ENCODE results near the gene BAG2. TPM values are rescaled to one million over a fixed set of nuclear protein-coding genes. Genes with fewer than 3 reads are reported as not detected.

The BAG2 gene
- total RNA-seq, 1 experiment from 2014 or later = 31.7 TPM

DNA sequence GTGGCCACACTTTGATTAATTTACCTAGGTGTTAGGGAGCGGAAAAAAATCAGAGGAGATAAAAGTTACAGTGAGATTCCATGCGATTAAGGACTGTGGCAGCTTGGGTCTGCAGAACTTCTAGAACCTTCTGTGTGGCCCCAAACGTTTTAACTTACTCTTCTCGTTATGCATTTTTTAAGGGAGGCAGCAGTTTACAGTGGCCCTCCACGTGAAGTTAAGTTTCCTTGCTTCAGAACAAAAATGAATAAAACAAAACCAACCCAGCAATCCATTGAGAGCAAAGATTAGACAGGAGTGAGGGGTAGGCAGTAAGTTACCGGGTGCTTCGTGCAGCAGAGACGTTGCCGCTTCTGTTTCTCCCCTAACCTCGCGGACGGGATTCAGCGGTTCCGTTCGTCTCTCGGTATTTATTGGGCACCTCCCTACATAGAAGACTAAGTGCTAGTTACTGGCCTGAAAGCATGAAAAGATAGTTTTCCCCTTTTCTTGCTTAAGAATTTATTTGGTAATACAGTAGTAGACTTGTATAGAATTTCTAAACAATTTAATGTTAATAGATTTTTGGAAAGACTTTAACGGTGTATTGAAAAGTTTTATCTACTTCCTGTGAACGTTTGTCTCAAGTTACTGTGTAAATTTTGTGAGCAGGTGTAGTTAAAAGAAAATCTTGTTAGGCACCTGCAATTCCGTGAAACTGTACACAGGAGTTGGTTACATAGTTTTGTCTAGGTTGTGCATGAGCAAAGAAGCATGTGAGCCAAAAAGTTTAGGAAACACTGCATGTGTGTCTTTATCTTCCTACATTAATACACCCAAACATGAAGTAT lies 1.1 kb downstream of the BAG2 start:
- DNase-seq (ENCODE audit: low spot score) = peak; percentile 42
- in situ Hi-C loops (cut with HindIII; ENCODE audit: low sequenced_read_pairs) = no loop called here

DNA sequence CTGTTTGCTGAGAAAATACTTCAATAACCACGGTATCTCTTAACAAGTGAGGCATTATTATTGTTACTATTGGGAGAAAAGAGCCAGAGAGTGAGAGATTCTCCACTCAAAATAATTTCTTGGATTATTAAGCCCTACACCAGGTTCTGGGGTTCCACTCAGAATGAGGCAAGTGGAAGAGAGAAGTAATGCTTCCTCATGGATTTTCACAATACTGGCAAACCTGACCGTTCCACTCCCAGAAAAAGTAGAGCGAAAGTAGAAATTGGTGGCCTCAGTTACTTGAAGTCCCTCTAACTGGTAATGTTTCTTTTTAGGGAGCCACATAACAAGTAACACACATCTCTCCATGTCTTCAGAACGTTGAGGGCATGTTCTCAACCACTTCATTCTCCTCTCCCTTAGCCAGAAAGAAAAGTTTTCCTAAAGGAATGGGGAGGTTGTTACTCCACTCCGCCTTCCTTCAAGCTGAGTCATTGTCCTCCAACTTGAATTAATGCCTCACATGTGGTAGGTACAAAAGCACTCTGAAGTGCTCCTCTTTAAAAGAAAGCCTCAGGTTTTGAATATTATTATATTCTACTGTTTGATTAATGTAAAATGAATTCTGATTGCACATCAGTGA lies 1.9 kb downstream of the BAG2 start:
- DNase-seq (ENCODE audit: low spot score) = no peak
- in situ Hi-C loops (cut with HindIII; ENCODE audit: low sequenced_read_pairs) = no loop called here

DNA sequence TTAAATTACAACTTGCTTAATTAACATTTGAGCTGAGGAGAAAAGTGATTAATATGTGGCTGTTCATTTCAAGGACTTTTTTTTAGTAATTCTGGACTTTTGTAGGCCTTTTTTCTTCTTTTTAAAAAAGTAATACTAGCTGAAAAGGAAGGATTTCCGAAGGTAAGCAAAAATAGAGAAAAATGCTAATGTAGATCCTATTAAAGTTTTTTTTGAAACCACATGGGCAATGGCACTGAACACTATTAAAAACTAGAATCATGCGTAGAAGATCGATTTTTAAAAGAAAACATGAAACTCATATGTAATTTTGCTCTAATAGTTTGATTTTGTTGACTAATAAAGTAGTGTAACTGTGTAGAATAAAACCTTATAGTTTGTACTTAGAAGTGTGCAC lies 2.4 kb downstream of the BAG2 start:
- in situ Hi-C loops (cut with HindIII; ENCODE audit: low sequenced_read_pairs) = no loop called here
- no peak for DNase-seq (ENCODE audit: low spot score)

DNA sequence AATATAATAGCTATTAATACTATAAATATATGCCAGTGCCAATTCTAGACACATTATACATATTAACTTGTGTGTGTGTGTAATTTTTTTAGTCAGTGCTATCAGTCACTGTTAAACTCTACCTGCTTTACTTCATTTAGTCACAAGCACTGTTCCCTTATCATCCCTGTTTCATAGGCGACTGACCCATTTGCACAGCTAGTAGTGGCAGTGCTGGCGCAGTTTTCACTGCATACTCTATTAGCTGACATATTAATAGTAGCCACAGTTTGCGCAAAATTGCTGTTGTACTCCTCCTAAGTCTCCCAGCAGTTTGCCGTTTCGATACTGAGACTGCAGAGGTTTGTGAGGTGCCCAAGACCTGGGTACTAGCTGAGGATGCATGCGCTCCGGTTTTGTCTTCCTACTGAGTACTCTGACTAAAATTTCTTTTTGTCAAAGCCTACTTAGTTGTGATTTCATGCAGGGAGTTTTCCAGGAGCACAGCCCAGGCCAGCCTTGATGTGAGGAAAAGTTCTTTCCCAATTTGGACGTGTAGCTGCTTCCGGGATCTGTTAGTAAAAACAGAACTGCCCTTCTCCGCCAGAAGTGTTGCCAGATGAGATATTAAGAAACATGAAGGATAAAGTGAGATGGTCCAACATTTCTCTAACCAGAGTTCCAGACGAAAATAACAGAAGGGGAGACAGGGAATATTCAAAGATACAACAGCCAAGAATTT lies 5.6 kb downstream of the BAG2 start:
- in situ Hi-C loops (cut with HindIII; ENCODE audit: low sequenced_read_pairs) = no loop called here
- DNase-seq (ENCODE audit: low spot score) = no peak

DNA sequence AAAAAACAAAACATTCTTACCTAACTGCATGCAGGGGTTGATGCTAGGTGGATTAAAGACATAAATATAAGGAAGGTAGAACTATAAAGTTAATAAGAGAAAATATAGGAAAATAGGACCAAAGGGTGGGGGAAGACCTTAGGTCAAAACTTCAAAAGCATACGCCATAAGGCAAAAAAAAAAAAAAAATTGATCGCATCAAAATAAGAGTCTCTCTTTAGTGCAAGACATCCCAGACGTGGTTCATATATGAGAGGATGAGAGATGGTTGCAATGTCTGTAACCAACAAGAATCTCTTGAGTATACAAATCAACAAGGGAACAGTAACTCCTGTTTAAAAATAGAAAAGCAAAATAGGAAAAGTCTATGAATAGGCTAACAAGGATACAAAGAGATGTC lies 8.5 kb downstream of the BAG2 start:
- DNase-seq (ENCODE audit: low spot score) = no peak
- in situ Hi-C loops (cut with HindIII; ENCODE audit: low sequenced_read_pairs) = no loop called here

DNA sequence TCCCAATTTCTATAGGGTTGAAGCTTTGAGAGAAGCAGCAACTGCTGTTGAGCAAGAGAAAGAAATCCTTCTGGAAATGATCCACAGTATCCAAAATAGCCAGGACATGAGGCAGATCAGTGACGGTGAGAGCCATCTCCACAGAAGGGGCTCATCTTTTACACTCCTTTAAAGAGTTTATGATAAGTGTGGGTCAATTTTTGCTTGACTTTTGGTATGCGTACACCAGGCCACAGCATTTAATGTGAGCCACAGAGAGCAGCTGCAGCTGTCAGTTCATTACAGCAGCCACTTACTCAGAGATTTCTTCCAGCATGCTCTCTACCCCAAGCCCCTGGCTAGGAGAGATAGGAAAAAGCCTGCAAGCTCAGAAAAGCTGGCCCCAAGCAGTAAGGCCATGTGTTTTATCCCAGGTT lies 9.9 kb downstream of the BAG2 start:
- in situ Hi-C loops (cut with HindIII; ENCODE audit: low sequenced_read_pairs) = no loop called here
- DNase-seq (ENCODE audit: low spot score) = no peak

DNA sequence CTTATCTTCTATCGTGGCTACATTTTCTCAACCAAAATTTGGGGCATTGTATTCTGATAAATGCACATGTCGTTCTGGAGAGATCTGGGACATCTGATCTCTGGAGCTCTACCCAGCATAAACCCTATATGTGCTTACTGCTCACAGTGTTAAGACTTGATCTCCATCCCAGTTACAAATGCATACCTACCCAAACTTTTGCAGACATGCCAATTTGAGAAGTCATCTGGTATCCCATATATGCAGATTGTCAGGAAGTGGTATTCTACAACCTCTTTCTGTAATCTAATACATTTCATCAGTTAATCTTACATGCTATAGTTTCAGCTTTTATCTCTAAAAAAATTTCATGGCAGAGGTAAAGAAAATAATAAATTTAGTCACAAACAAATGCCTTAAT lies 11.2 kb downstream of the BAG2 start:
- in situ Hi-C loops (cut with HindIII; ENCODE audit: low sequenced_read_pairs) = no loop called here
- no peak for DNase-seq (ENCODE audit: low spot score)

DNA sequence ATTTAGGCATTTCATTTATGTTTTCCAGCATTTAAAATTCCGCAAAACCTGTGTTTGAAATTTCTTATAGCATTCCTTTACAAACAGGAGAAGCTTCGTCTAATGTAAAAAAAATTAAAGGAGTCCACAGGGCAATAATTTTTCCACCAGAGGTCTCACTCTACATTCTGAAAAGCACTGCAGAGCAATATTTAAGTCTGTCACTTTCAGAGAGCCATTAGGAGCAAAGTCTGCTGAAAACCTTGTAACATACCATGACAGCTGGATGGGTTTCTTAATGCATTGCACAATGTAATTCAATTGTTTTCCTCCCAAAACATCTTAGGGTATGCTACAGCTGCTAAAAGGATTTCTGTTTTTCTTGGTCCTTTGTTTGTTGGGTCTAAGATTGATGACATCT lies 18.0 kb downstream of the BAG2 start:
- in situ Hi-C loops (cut with HindIII; ENCODE audit: low sequenced_read_pairs) = no loop called here
- DNase-seq (ENCODE audit: low spot score) = peak; percentile 32

DNA sequence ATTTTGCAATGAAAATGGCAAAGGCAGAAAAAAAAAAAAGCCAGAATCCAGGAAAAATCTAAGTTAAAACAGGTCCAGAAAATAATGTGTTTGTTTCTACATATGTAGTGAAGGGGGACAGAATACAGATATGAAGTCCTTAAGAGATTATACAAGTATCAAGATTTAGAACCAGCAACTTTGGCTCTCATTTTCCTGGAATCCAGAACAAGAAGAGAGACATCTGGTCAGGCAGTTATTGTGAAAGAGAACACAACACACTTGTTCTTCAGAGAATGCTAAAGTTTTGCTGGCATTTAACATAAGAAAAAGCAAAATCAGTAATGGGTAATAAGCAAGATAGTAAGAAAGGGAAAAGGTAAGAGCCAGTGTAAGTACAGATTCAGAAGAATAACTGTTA lies 21.1 kb downstream of the BAG2 start:
- no peak for DNase-seq (ENCODE audit: low spot score)
- in situ Hi-C loops (cut with HindIII; ENCODE audit: low sequenced_read_pairs) = no loop called here

DNA sequence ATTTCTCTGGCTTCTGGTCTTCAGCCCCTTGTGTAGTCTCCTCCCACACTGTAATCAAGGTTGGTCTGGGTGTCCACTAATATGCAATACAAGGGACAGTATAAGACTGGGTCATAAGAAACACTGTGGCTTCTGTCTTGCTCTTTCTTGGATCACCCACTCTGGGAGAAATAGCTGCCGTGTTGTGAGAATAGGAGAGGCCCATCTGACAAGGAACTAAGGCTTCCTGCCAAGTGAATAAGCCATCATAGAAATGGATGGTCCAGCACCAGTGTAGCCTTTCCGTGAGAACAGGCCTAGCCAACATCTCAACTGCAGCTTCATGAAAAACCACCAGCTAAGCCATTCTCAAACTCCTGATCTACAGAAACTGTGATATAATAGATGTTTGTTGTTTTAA lies 23.3 kb downstream of the BAG2 start:
- DNase-seq (ENCODE audit: low spot score) = peak; percentile 21
- in situ Hi-C loops (cut with HindIII; ENCODE audit: low sequenced_read_pairs) = no loop called here

DNA sequence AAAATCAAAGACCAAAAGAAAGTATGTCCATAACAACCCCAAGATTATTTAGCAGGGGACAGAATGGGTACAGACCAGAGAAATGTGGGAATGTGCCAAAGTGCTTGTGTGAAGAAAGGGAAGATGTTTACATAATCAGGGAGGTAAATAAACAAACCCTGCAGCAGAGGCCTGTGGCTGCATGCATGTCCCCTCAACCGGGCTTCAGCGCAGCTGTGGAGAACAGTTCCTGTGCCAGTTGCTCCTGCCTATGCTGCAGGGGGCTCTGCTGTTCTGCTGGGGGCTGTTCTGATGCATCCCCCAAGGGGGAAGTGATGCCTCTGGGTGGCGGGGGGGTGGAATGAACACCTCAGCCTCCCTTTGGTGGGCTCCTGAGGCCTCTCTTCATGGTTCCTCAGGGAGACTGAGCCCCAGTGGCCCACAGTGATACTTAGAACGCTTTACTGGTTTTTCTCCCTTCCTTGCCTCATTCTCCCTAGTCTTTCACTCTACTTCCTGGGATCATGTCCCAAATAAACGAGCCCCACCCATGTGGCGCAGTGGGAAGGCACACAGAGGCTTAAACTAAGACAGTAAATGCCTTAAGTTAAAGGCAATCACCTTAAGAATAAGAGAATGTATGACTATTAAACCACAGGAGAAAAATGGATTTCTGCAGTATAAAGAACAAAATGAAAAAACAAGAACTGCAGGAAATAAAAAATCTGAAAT lies 27.0 kb downstream of the BAG2 start:
- DNase-seq (ENCODE audit: low spot score) = no peak
- in situ Hi-C loops (cut with HindIII; ENCODE audit: low sequenced_read_pairs) = no loop called here

DNA sequence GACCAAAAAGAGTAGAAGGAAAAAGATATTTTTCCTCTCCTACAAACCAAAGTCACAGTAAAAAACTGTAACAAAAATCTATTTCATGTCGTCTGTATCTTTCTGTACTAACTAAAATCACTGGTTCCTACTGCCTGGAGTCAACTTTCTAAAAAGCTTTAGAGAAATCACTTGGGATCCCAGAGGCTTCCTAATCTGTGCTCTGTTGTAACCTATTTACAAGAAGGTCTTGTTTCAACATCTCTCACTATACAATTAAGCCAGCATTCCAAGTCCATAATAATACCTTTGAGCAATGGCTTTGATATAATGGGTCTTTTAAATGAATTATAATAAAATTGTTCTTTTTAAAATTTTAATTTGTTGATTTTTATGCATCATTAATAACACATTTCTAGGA lies 29.6 kb downstream of the BAG2 start:
- DNase-seq (ENCODE audit: low spot score) = no peak
- in situ Hi-C loops (cut with HindIII; ENCODE audit: low sequenced_read_pairs) = no loop called here

DNA sequence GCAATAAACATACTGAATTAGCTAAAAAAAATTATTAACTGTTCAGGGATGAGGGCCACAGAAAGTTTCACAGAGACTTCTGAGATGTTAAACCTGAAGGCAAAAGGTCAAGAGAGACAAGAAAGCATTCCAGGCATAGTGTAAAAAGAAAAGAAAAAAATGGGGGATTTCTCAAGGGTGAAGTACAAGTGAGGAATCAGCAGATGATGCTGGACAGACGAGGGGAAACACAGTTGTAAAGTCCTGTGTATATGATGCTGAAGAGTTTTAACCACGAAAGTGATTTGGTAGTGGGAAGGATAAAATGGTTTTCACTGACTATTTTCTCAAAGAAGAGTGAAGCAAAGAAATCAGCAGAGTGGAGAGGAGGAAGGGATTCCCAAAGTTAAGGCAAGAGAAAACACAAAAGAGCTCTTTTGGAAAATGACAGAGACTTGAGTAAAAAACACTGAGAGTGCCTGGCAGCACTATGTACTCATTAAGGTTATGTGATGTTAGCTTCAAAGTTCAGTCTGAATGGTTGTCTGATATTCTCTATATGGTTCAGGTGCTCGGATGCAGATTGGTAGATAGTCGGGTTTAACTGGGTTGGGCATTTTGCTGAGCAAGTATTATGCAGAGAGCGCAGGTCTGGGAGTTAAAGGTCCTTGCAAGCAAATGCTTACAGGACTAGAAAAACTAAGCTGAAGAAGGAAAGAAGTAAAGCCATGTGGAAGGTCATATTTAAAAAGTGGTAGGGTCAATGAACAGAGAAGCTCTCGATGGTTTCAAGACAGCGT lies 33.6 kb downstream of the BAG2 start:
- DNase-seq (ENCODE audit: low spot score) = no peak
- in situ Hi-C loops (cut with HindIII; ENCODE audit: low sequenced_read_pairs) = no loop called here

DNA sequence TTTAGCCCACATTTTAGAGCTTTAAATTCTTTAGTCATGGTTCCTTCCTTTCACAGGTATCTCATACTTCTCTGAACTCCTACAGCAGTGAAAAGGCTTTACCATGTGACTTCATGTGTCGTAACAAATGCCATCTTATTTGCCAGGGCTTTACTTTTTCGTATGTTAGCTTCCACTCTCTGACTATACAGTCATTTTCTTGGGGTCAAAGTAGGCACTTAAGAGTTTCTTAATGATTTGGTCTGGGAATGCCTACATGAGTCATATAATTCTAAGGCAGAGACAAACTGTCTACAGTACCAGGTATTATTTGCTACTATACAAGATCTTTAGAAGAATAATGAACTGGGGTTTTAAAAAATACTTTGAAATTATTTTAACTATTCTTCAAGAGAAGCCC lies 35.0 kb downstream of the BAG2 start:
- DNase-seq (ENCODE audit: low spot score) = peak; percentile 18
- in situ Hi-C loops (cut with HindIII; ENCODE audit: low sequenced_read_pairs) = no loop called here

DNA sequence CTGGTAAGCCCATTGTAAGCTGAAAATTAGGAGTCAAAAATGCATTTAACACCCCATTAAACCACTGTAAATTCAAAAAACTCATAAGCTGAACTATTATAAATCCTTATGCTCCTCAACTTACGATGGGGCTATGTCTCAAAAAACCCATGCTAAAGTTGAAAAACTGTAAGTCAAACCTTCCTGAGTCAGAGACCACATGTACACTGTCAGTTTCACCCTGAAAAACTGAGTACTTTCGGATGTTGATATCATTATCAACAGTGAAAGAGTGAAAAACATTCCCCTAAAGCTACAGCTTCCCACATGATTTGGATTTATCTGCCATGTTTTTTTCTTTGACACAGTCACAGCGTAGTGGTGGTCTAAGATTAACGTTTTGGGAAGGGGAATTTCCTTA lies 35.7 kb downstream of the BAG2 start:
- in situ Hi-C loops (cut with HindIII; ENCODE audit: low sequenced_read_pairs) = no loop called here

DNA sequence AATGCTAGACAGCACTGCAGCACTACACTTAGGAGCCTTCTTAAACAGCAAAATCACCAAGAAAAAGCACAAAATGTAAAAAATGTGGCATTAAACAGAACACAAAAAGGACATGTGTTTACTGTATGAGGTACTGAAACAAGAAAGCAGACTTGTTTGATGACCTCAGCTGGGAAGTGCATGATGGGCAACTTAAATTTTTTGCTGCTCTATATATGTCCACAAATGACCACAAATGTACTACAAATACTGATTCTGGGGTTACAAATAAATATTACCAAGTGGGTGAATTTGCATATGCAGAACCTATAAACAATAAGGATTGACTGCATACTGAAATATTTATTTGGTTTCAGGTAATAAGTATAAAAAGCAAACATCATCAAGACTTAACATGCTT lies 36.9 kb downstream of the BAG2 start:
- in situ Hi-C loops (cut with HindIII; ENCODE audit: low sequenced_read_pairs) = no loop called here
- no peak for DNase-seq (ENCODE audit: low spot score)

More for the DNA sequence above, 35.7 kb downstream of the BAG2 start:
- DNase-seq (ENCODE audit: low spot score) = no peak

DNA sequence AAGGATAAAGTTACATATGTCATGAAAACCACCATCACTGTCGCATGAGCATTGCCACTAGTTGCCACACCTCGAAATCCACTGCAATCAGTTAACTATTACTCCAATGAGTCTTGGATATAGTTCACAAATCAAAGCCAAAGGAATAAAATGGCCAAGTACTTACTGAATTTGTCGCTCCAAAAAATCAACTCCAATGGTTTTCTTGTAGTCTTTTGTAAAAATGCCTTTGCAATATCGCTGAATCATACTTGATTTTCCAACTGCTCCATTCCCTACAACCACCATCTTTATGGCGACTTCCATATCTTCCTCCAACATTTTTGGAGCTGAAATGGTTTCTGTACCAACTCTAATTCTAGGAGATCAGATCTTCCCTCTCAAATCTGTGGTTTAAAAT lies 37.9 kb downstream of the BAG2 start:
- in situ Hi-C loops (cut with HindIII; ENCODE audit: low sequenced_read_pairs) = no loop called here

DNA sequence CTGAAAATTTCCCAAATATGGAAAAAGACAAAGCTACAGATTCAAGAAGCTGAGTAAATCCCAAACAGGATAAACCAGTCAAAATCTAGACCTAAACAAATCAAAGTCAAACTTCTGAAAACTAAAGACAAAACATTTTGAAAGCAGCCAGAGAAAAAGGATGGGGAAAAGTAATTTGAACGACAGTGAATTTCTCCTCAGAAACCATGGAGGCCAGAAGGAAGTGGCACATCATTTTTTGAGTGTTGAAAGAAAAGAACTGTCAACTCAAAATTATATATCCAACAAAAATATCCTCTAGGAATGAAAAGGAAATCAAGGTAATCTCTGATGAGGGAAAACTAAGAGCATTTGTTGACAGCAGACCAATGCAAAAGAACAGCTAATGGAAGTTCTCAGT lies 43.1 kb downstream of the BAG2 start:
- in situ Hi-C loops (cut with HindIII; ENCODE audit: low sequenced_read_pairs) = no loop called here
- no peak for DNase-seq (ENCODE audit: low spot score)

More for the DNA sequence above, 37.9 kb downstream of the BAG2 start:
- DNase-seq (ENCODE audit: low spot score) = no peak

Data from G401 (cell line).